GM12873 (cell line): Measurements from ENCODE around the gene AP4S1.

Source experiments
- TF ChIP-seq, protein P1 (sequence below): IDR thresholded peaks from 2 replicates; pipeline ENCODE4 v1.5.1; 2012; ENCODE audit warnings: low read depth, mild to moderate bottlenecking, moderate library complexity, low read length, control low read depth; ENCODE audit not compliant: insufficient read depth; ENCODE audit errors: missing control alignments

The AP4S1 gene

DNA sequence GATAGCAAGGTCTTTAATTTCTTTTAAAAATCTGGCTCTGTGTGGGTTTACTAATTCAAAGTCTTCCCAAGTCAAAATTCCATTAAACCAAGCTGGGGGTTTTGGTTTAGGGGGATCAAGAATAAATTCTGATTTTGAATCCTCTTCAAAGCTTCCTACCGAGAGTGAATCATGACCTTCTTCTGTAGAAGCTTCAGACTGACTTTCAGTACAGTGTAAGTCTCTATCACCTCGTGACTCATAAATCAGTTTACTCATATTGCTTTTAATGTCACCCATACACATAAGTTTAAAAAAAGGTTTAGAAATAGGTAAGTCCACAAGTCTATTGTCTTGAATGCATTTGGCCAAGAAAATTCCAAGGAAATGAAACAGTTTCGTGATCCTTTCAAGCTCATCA, 81.3 kb downstream of the AP4S1 start:
- TF ChIP-seq, protein P1, sequence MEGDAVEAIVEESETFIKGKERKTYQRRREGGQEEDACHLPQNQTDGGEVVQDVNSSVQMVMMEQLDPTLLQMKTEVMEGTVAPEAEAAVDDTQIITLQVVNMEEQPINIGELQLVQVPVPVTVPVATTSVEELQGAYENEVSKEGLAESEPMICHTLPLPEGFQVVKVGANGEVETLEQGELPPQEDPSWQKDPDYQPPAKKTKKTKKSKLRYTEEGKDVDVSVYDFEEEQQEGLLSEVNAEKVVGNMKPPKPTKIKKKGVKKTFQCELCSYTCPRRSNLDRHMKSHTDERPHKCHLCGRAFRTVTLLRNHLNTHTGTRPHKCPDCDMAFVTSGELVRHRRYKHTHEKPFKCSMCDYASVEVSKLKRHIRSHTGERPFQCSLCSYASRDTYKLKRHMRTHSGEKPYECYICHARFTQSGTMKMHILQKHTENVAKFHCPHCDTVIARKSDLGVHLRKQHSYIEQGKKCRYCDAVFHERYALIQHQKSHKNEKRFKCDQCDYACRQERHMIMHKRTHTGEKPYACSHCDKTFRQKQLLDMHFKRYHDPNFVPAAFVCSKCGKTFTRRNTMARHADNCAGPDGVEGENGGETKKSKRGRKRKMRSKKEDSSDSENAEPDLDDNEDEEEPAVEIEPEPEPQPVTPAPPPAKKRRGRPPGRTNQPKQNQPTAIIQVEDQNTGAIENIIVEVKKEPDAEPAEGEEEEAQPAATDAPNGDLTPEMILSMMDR = no peak

DNA sequence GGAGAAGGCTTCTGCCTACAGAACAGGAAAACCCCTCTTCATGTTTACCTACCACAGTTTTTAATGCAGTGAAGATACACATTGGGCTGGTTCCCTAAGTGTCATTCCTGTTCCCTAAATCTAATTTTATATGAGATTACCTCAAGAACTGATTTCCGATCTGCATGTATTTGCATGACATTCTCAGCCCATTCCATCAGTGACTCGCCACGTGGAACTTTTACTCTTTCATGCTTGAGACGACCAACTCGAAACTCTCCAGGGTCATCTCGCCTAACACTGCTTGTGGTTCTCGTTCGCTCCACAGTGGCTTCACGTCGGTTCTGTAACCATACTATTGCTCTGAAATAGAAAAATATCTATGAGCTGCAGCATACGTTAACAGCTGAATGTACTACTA, 83.8 kb downstream of the AP4S1 start:
- TF ChIP-seq, protein P1 = no peak

DNA sequence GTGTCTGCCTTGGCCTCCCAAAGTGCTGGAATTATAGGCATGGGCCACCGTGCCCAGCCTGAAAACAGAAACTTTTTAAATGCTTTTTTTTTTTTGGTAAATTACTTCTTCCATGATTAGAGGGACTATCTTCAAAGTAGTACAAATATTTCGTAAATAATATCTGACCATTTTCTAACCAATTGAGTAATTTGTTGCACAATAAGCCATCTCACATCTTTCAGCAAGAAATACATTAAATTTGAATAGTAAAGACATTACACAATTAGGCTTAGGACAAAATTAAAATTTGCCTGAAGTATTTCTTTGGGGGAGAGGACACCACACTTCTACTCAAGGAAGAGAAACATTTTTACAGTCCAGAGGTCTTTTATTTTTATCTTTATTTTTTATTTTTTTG, 85.4 kb downstream of the AP4S1 start:
- TF ChIP-seq, protein P1 = no peak

DNA sequence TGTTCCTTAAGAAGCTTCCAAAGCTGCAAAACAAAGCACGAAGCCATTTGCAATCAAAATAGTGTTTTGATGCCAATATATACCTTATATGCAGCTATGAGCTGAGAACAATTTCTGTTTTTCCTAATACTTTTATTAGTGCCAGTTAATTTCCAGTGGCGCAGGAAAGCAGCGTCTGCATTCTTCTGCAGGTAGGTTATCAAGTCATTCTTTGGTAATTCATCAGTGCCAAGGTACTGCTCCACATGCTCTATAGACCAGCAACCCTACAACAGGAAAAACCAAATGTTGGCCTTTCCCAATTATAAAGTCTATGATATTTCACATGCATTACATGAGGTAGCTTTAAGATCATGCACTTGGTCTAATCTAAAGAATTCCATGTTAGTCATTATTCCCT, 88.3 kb downstream of the AP4S1 start:
- TF ChIP-seq, protein P1 = no peak

DNA sequence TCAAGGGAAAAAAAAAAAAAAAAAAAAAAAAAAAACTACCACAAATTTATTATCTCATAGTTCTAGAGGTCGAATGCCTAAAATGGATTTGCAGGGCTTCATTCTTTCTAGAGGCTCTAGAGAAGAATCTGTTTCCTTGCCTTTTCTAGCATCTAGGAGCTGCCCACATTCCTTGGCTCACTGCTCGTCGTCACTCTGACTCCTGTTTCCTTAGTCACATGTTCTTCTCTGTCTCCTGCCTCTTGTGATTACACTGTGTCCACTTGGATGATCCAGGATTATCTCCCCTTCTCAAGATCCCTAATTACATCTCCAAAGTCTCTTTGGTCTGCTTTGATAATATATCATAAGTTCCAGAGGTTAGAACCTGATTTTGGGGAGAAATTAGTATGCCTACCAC, 93.4 kb downstream of the AP4S1 start:
- TF ChIP-seq, protein P1 = no peak

DNA sequence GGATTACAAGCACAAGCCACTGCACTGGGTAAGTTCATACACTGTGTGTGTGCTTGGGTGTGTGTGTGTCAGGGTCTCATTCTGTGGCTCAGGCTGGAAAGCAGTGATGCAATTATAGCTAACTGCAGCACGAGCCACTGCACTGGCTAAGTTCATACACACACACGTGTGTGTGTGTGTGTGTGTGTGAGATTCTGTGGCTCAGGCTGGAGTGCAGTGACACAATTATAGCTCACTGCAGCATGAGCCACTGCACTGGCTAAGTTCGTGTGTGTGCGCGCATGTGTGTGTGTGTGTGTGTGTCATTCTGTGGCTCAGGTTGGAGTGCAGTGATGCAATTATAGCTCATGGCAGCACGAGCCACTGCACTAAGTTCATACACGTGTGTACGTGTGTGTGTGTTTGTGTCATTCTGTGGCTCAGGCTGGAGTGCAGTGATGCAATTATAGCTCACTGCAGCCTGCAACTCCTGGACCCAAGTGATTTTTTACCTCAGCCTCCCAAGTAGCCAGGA, 96.7 kb downstream of the AP4S1 start:
- TF ChIP-seq, protein P1 = no peak

DNA sequence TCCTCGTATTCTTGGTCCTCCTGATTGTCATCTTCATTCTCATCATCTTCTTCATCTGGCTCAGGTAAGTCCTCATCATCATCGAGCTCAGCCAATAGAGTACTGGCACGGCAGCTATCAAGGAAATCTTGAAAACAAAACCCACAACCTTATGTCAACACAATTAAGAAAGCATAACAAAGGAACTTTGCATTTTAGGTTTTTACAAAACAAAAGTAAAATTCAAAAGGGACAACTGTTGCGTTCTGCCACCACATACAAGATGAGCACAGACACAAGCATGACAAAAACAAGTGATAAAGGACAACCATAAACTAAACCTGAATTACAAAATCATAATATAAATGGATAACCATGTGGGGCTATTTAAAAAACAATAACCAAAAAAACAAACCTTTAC, 97.5 kb downstream of the AP4S1 start:
- TF ChIP-seq, protein P1 = no peak

DNA sequence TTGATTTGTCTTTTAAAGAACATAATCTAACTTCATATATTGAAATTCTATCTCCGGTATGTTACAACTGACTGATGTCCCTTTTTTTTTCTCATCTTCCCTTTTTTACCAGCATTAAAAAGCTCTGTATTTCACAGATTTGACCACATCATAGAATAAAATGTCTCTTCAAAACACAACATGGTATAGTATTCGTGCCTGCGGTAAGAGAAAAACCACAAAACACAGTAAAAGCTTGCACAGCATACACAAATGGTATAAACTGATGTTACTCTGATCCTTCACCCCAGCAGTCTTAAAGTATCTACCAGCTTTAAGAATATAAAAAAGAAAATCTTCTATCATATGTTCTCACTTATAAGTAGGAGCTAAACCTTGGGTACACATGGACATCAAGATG, 98.7 kb downstream of the AP4S1 start:
- TF ChIP-seq, protein P1 = no peak
